GM23248 (cell line): ENCODE data around the gene CEMIP. TPM values are rescaled to one million over a fixed set of nuclear protein-coding genes. Genes with fewer than 3 reads are reported as not detected.
A peak's percentile ranks its signal among the peaks of the same experiment; 100 is the strongest.

Experiments used
- DNase-seq: peaks from one replicate; pipeline ENCODE4 v3.0.0-alpha.2; 2015
- H2AFZ ChIP-seq: fragments of 200-600 bp; sonication (generic); 2 replicates; pipeline ENCODE4 v1.6.1; 2016; ENCODE audit warnings: antibody characterized with exemption
- H3F3A ChIP-seq: fragments of 200-600 bp; sonication (generic); 2 replicates; pipeline ENCODE4 v1.6.1; 2016; ENCODE audit warnings: mild to moderate bottlenecking, antibody characterized with exemption, mixed run types; ENCODE audit not compliant: insufficient read depth
- H3K27ac ChIP-seq: fragments of 200-600 bp; sonication (generic); 2 replicates; pipeline ENCODE4 v1.5.1; 2016; ENCODE audit warnings: mild to moderate bottlenecking
- H3K27me3 ChIP-seq: fragments of 200-600 bp; sonication (generic); replicated peaks from 2 replicates; pipeline ENCODE4 v1.6.1; 2016; ENCODE audit warnings: mild to moderate bottlenecking; ENCODE audit not compliant: insufficient read depth
- H3K36me3 ChIP-seq: fragments of 200-600 bp; sonication (generic); 2 replicates; pipeline ENCODE4 v1.6.1; 2016; ENCODE audit warnings: low read depth, mild to moderate bottlenecking
- H3K4me1 ChIP-seq: fragments of 200-600 bp; sonication (generic); 2 replicates; pipeline ENCODE4 v1.6.1; 2016; ENCODE audit warnings: mild to moderate bottlenecking; ENCODE audit not compliant: insufficient read depth
- H3K4me2 ChIP-seq: fragments of 200-600 bp; sonication (generic); one replicate; pipeline ENCODE4 v1.6.1; 2016; ENCODE audit warnings: mild to moderate bottlenecking; ENCODE audit not compliant: unreplicated experiment
- H3K4me3 ChIP-seq: fragments of 200-600 bp; sonication (generic); 2 replicates; pipeline ENCODE4 v1.5.1; 2016; ENCODE audit warnings: mild to moderate bottlenecking
- H3K79me2 ChIP-seq: fragments of 200-600 bp; sonication (generic); 2 replicates; pipeline ENCODE4 v1.6.1; 2016; ENCODE audit warnings: mild to moderate bottlenecking; ENCODE audit not compliant: insufficient read depth
- H3K9ac ChIP-seq: fragments of 200-600 bp; sonication (generic); 2 replicates; pipeline ENCODE4 v1.6.1; 2016; ENCODE audit warnings: mild to moderate bottlenecking
- H3K9me2 ChIP-seq: fragments of 200-600 bp; sonication (generic); 2 replicates; pipeline ENCODE4 v1.6.1; 2016; ENCODE audit warnings: mixed run types, mild to moderate bottlenecking, moderate library complexity; ENCODE audit not compliant: insufficient read depth
- H3K9me3 ChIP-seq: fragments of 200-600 bp; sonication (generic); one replicate; pipeline ENCODE4 v1.6.1; 2017; ENCODE audit warnings: low read depth
- H4K20me1 ChIP-seq: fragments of 200-600 bp; sonication (generic); 2 replicates; pipeline ENCODE4 v1.6.0; 2016; ENCODE audit not compliant: insufficient read depth
- EZH2 ChIP-seq: fragments of 200-600 bp; sonication (generic); IDR thresholded peaks from 2 replicates; pipeline ENCODE4 v1.6.1; 2018; ENCODE audit warnings: antibody characterized with exemption, mild to moderate bottlenecking; ENCODE audit not compliant: insufficient read depth, poor library complexity, severe bottlenecking
- EZH2phosphoT487 ChIP-seq: fragments of 200-600 bp; sonication (generic); IDR thresholded peaks from 2 replicates; pipeline ENCODE4 v1.6.1; 2018; ENCODE audit warnings: antibody characterized with exemption, moderate library complexity, mild to moderate bottlenecking, low read depth; ENCODE audit not compliant: insufficient read depth
- WGBS, 2 experiments: methylation state at CpG; one replicate each; pipeline ENCODE4 v1.1.6; 2015 to 2017; ENCODE audit warnings: low lambda C conversion rate in 2 of 2, low coverage in 1 of 2; ENCODE audit errors: missing lambda C conversion rate in 2 of 2; 5-methylcytosine and 5-hydroxymethylcytosine counted together
- in situ Hi-C: fragments of 300-500 bp; cut with MboI; formaldehyde crosslinking; loops from 2 replicates; pipeline ENCODE4 v1.15.0; 2020
- polyA plus RNA-seq: library from polyadenylated mRNA; unstranded; fragments of >200 nt; fragmentation: Nextera tagmentation; extraction: Ambion mirVana; gene quantifications from 2 replicates; pipeline ENCODE4 v1.2.1, GENCODE V29; 2016
- total RNA-seq: library from RNA; depleted of rRNA; stranded (reverse); fragments of >200 nt; shearing (Covaris generic); gene quantifications from 2 replicates; pipeline ENCODE4 v1.2.3, GENCODE V29; 2014

The CEMIP gene
- total and polyA plus RNA-seq, 2 experiments from 2014 or later: 134 to 213 TPM

DNA sequence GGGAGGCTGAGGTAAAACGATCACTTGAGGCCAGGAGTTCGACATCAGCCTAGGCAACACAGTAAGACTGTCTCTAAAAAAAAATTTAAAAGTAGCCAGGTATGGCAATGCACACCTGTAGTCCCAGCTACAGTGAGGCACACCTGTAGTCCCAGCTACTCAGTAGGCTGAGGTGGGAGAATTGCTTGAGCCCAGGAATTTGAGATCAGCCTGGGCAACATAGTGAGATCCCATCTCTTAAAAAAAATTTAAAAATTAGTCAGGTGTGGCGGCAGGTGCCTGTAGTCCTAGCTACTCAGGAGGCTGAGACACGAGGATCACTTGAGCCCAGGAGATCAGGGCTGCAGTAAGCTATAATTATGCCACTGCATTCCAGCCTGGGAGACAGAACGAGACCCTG is 203.7 kb downstream of the CEMIP start:
- Histone ChIP-seq H3K27me3 (no peaks in the 10 kb centered on the region), H3K4me1 (peaks cover under 1% of the 10 kb centered on the region), H3K9me2 (no peaks in the 10 kb centered on the region), H2AFZ (no peak overlapping the region), H4K20me1 (no peaks in the 10 kb centered on the region), H3K79me2 (peaks cover 78% of the 10 kb centered on the region), H3K27ac (no peak overlapping the region), H3K9ac (no peak overlapping the region), H3K36me3 (peaks cover 9% of the 10 kb centered on the region), H3K4me2 (no peak overlapping the region), H3F3A (peaks cover 15% of the 10 kb centered on the region; the same call in 1 of the 2 replicates), H3K4me3 (no peak overlapping the region), H3K9me3 (no peaks in the 10 kb centered on the region)
- TF ChIP-seq EZH2: no peak
- TF ChIP-seq EZH2phosphoT487: no peak
- 82 to 87% methylated on average over 5 of the region's 5 CpGs for WGBS, 2 experiments
- in situ Hi-C loops: no loop called here
- no peak for DNase-seq

DNA sequence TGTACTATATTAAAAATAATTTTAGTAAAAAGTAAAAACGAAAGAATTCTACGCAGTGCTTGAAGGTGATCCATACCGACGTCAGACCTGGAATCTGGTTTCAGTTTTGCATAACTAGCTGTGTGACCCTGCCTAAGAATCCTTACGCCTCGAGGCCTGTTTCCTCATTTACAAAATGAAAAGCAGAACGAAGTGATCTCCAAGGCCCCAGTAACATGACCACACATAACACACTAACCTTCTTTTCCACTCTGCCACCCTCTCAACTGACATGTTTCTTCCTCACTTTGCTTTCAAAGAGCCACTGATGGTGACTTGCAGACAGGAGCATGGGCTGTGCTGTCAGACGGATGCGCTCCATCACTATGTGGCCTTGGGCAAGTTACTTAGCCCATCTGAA is 205.7 kb downstream of the CEMIP start:
- in situ Hi-C loops: no loop called here
- Histone ChIP-seq H2AFZ (no peak overlapping the region), H3K9me2 (no peaks in the 10 kb centered on the region), H3K27ac (peak overlapping the region; percentile 22), H3K36me3 (peaks cover 3% of the 10 kb centered on the region; the same call in 1 of the 2 replicates), H3K9me3 (no peaks in the 10 kb centered on the region), H3K4me1 (peaks cover 9% of the 10 kb centered on the region), H3K79me2 (peaks cover 87% of the 10 kb centered on the region), H3K9ac (peak overlapping the region; percentile 47), H3K27me3 (no peaks in the 10 kb centered on the region), H3K4me2 (peak overlapping the region; percentile 58), H3K4me3 (peak overlapping the region; percentile 40; the same call in 1 of the 2 replicates), H3F3A (no peaks in the 10 kb centered on the region), H4K20me1 (no peaks in the 10 kb centered on the region)
- 65 to 71% methylated on average over 9 of the region's 9 CpGs for WGBS, 2 experiments
- TF ChIP-seq EZH2: no peak
- no peak for TF ChIP-seq EZH2phosphoT487
- peak; percentile 55 for DNase-seq

DNA sequence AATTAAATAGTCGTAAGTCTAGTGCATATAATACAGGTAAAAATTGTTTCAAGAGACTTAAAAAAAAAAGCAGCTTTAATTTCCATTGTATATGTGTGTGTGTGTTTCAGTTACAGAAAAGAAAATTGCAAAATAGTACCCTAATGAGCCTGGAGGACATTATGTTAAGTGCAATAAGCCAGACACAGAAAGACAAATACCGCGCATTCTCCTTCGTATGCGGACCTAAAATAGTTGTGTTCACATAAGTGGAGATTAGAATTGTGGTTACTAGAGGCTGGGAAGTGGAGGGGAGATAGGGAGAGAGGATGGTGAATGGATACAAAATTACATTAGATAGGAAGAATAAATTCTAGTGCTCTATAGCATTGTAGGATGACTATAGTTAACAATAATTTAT is 206.8 kb downstream of the CEMIP start:
- Histone ChIP-seq H3F3A (peaks cover 11% of the 10 kb centered on the region), H3K4me2 (no peak overlapping the region), H3K4me3 (no peak overlapping the region), H3K27me3 (no peaks in the 10 kb centered on the region), H3K9ac (no peak overlapping the region), H3K79me2 (peaks cover 82% of the 10 kb centered on the region), H3K9me2 (no peaks in the 10 kb centered on the region), H3K9me3 (no peaks in the 10 kb centered on the region), H3K4me1 (peaks cover 20% of the 10 kb centered on the region), H3K36me3 (no peaks in the 10 kb centered on the region), H2AFZ (no peak overlapping the region), H3K27ac (no peak overlapping the region), H4K20me1 (no peaks in the 10 kb centered on the region)
- TF ChIP-seq EZH2phosphoT487 (no peak), EZH2 (no peak)
- WGBS, 2 experiments: 95 to 98% methylated on average over 5 of the region's 5 CpGs
- in situ Hi-C loops: no loop called here
- DNase-seq: no peak

DNA sequence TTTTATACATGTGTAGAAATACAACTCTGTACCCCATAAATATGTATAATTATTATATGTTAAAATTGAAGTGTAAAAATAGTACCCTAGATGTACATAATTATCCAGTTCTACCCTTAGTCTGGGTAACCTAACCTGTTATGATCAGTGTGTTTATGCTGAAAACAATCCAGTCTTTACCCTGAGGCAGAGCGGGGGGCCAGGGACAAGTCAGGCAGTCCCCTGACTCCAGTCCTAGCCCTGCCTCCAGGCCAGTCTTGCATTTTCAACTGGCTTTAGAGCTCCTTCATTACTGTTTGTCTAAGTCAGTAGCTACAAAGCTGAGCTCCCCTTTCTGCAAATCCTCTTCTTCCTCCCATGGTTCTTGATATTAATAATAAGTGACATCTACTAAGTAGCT is 207.3 kb downstream of the CEMIP start:
- no peak for TF ChIP-seq EZH2phosphoT487
- TF ChIP-seq EZH2: no peak
- Histone ChIP-seq H3K79me2 (peaks cover 80% of the 10 kb centered on the region), H3K9ac (no peak overlapping the region), H3K27ac (no peak overlapping the region), H3K4me2 (no peak overlapping the region), H2AFZ (no peak overlapping the region), H3K4me3 (no peak overlapping the region), H3K36me3 (no peaks in the 10 kb centered on the region), H3K9me2 (no peaks in the 10 kb centered on the region), H3K4me1 (peaks cover 24% of the 10 kb centered on the region), H3K27me3 (no peaks in the 10 kb centered on the region), H4K20me1 (no peaks in the 10 kb centered on the region), H3K9me3 (no peaks in the 10 kb centered on the region), H3F3A (peaks cover 15% of the 10 kb centered on the region)
- no peak for DNase-seq
- 91 to 96% methylated on average over 1 of the region's 1 CpG for WGBS, 2 experiments
- in situ Hi-C loops: no loop called here
